Right atrium auricular region (tissue), 2 donors: ENCODE results near the gene GPHN. TPM values are rescaled to one million over a fixed set of nuclear protein-coding genes. Genes with fewer than 3 reads are reported as not detected.
A peak's percentile ranks its signal among the peaks of the same experiment; 100 is the strongest.

ENCODE experiments used
- DNase-seq: peaks from one replicate; pipeline ENCODE4 v3.0.0-alpha.2; 2019; ENCODE audit warnings: low spot score
- H3K27ac ChIP-seq, 2 donors: fragments of 200-600 bp; sonication (generic); 1 replicate in 1 of 2; 2 replicates in 1 of 2; pipeline ENCODE4 v1.5.1; 2016 to 2019
- H3K27me3 ChIP-seq, 2 donors: fragments of 200-600 bp; sonication (generic); one replicate each; pipeline versions ENCODE4 v1.5.1 to v1.6.0; 2017 to 2019
- H3K36me3 ChIP-seq: fragments of 200-600 bp; sonication (generic); one replicate; pipeline ENCODE4 v1.5.1; 2016
- H3K4me1 ChIP-seq, 2 donors: fragments of 200-600 bp; sonication (generic); one replicate each; pipeline versions ENCODE4 v1.5.1 to v1.6.0; 2017 to 2019
- H3K4me3 ChIP-seq, 2 donors: fragments of 200-600 bp; sonication (generic); 1 replicate in 1 of 2; 2 replicates in 1 of 2; pipeline ENCODE4 v1.5.1; 2017 to 2019; ENCODE audit warnings: mild to moderate bottlenecking in 1 of 2, moderate library complexity in 1 of 2
- H3K9me3 ChIP-seq, 2 donors: fragments of 200-600 bp; sonication (generic); one replicate each; pipeline ENCODE4 v1.5.1; 2019
- CTCF ChIP-seq, 2 donors: fragments of 200-600 bp; sonication (generic); IDR thresholded peaks; one replicate each; pipeline ENCODE4 v1.5.1; 2019; ENCODE audit warnings: antibody characterized with exemption in 2 of 2
- total RNA-seq, 2 donors: library from RNA; depleted of rRNA; stranded (reverse); fragments of >200 nt; gene quantifications; one replicate each; pipeline ENCODE4 v1.1.0, GENCODE V29; 2016

GPHN gene
- total RNA-seq, 2 donors from 2014 or later: 14.9 TPM

- Histone ChIP-seq H3K27ac (no peak overlapping the region), H3K4me3 (no peak overlapping the region), H3K9me3 (no peaks in the 10 kb centered on the region), H3K36me3 (peaks cover 7% of the 10 kb centered on the region), H3K4me1 (no peaks in the 10 kb centered on the region), H3K27me3 (no peaks in the 10 kb centered on the region)
- DNase-seq: no peak
- TF ChIP-seq CTCF (IDR thresholded peaks at IDR 0.05): peak in 1 of 2 donors; percentile 17
These were observed 415.3 kb downstream of the GPHN start for GRCh38 chr14:66923251-66923650.

GRCh38 chr14:66939409-66939808 lies 431.5 kb downstream of the GPHN start:
- no peak overlapping the region for H3K4me3 ChIP-seq
- DNase-seq: no peak

GRCh38 chr14:66944872-66945271 lies 436.9 kb downstream of the GPHN start:
- DNase-seq: no peak
- no peaks in the 10 kb centered on the region for H3K4me1 ChIP-seq
- H3K27ac ChIP-seq: no peak overlapping the region
- TF ChIP-seq CTCF (IDR thresholded peaks at IDR 0.05): no peak
- peaks cover 18% of the 10 kb centered on the region for H3K36me3 ChIP-seq
- peaks cover 16 to 80% of the 10 kb centered on the region in 2 donors for H3K9me3 ChIP-seq
- H3K4me3 ChIP-seq: no peak overlapping the region
- no peaks in the 10 kb centered on the region for H3K27me3 ChIP-seq

More at GRCh38 chr14:66939409-66939808, 431.5 kb downstream of the GPHN start:
- no peak overlapping the region for H3K27ac ChIP-seq
- peaks cover 20% of the 10 kb centered on the region for H3K36me3 ChIP-seq
- TF ChIP-seq CTCF (IDR thresholded peaks at IDR 0.05): no peak
- H3K9me3 ChIP-seq: peaks cover 0 to 48% of the 10 kb centered on the region in 2 donors
- no peaks in the 10 kb centered on the region for H3K4me1 ChIP-seq
- H3K27me3 ChIP-seq: no peaks in the 10 kb centered on the region

- Histone ChIP-seq H3K27ac (no peak overlapping the region), H3K36me3 (no peaks in the 10 kb centered on the region), H3K4me3 (no peak overlapping the region), H3K4me1 (no peaks in the 10 kb centered on the region), H3K27me3 (no peaks in the 10 kb centered on the region), H3K9me3 (peaks cover 10 to 26% of the 10 kb centered on the region in 2 donors)
- TF ChIP-seq CTCF (IDR thresholded peaks at IDR 0.05): no peak
- DNase-seq: no peak
These were observed 447.2 kb downstream of the GPHN start for GRCh38 chr14:66955159-66955558.

- peaks cover 10 to 27% of the 10 kb centered on the region in 2 donors for H3K9me3 ChIP-seq
- no peak for DNase-seq
- H3K4me3 ChIP-seq: no peak overlapping the region
- H3K36me3 ChIP-seq: no peaks in the 10 kb centered on the region
- no peak overlapping the region for H3K27ac ChIP-seq
- no peaks in the 10 kb centered on the region for H3K27me3 ChIP-seq
- no peak for TF ChIP-seq CTCF (IDR thresholded peaks at IDR 0.05)
- no peaks in the 10 kb centered on the region for H3K4me1 ChIP-seq
These were observed 451.6 kb downstream of the GPHN start for GRCh38 chr14:66959437-66960050.

- peaks cover 10% of the 10 kb centered on the region for H3K36me3 ChIP-seq
- no peak for DNase-seq
- no peaks in the 10 kb centered on the region for H3K9me3 ChIP-seq
- no peak overlapping the region for H3K27ac ChIP-seq
- no peaks in the 10 kb centered on the region for H3K27me3 ChIP-seq
- H3K4me1 ChIP-seq: no peaks in the 10 kb centered on the region
- no peak for TF ChIP-seq CTCF (IDR thresholded peaks at IDR 0.05)
- H3K4me3 ChIP-seq: no peak overlapping the region
These were observed 457.9 kb downstream of the GPHN start for GRCh38 chr14:66965831-66966230.
